Measurements from ENCODE around the gene SPA17.

DNA sequence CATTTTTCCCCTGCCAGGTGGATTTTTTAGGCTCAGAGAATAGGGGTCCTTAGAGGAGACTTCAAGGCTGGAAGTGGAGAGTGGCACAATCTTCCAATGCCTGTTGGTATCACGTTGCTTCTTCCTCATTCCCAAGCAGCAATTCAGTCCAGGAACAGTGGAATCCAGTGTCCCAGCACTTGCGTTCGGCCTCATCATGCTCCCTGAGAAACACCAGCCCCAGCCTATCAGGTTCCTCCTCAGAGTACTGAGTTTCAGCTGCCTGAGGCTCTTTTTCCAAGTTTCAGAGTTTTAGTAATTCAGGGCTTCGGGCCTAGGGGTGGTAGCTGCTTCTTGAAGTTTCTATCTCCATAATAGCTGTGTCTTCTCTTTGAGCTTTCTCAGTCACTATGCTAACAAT is 34.1 kb downstream of the SPA17 start:
- TF ChIP-seq, protein P1, sequence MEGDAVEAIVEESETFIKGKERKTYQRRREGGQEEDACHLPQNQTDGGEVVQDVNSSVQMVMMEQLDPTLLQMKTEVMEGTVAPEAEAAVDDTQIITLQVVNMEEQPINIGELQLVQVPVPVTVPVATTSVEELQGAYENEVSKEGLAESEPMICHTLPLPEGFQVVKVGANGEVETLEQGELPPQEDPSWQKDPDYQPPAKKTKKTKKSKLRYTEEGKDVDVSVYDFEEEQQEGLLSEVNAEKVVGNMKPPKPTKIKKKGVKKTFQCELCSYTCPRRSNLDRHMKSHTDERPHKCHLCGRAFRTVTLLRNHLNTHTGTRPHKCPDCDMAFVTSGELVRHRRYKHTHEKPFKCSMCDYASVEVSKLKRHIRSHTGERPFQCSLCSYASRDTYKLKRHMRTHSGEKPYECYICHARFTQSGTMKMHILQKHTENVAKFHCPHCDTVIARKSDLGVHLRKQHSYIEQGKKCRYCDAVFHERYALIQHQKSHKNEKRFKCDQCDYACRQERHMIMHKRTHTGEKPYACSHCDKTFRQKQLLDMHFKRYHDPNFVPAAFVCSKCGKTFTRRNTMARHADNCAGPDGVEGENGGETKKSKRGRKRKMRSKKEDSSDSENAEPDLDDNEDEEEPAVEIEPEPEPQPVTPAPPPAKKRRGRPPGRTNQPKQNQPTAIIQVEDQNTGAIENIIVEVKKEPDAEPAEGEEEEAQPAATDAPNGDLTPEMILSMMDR (IDR thresholded peaks at IDR 0.05), result no peak
- TF ChIP-seq EZH2 (IDR thresholded peaks at IDR 0.05), result no peak
- no peak for TF ChIP-seq EZH2phosphoT487 (IDR thresholded peaks at IDR 0.05)
